Fibroblast of skin of abdomen (primary cell): ENCODE data around the gene NDST1.

Experiments used
- DNase-seq: peaks from one replicate; pipeline ENCODE4 v3.0.0-alpha.2; 2013

NDST1 gene

DNA sequence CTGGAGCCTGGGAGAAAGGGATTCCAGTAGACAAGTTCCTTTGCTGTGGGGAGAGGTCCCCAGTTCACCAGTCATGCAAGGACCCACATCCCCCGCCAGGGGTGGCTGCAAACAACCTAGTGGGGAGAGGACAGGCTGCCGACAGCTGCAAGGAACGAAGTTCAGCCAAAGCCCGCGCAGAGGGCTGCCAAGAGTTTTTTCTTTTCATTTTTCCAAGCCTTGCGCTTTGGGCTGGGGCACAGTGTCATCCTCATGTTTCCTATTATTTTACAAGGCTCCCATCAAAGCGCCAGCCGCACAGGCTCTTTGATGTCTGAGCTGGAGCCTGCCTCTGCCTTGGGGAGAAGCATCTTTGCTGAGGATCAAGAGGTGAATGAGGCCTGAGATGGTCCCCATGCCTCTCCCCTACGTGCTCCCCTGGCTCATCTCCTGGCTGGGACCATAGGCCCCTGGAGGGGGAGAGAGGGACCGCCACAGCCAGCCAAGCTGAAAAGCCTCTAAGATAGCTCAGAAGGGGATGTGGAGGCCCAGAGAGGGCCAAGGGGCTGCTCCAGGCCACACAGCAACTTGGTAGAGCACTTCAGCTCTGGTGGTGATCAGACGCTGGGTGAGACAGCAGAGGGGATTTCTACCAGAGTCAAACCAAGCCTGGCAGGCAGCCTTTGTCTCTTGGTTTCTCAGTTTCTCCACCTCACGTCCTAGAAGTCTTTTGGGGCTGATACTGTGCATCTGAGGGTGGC is 82.1 kb downstream of the NDST1 start:
- peak; percentile 73 for DNase-seq

DNA sequence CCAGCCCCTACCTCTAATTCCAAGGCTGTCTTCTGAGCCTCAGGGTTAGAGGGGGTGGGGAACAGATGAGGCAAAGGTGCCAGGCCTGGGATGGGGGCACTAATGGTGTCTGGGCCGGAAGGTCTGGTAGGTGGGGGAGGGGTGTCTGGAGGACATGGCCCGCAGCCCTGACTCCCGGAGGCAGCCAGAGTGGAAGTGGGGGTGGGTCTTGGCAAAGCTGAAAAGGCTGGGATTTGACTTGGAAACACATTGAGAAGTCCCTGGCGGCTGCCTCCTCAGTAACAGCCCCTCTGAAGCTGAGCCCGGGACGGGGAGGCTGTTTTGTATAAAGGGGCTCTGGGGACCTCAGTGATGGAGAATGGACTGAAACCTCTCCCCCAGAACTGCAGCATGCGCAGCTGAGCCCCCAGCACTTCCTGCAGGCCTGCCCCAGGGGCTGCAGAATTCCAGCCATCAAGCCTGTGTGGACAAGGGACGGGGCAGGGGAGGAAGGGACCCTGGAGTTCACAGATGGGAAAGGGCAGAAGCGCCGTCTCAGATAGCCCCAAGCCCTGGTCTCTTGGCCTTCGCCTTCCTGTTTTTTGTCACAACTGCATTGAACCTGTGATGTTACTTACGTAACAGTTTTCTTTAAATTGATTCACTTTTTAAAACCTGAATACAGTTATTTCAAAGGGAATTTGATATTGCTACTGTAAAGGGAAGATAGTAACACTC is 83.2 kb downstream of the NDST1 start:
- DNase-seq: peak; percentile 48

- no peak for DNase-seq
These were observed 85.7 kb downstream of the NDST1 start for GRCh38 chr5:150593593-150593992.

DNA sequence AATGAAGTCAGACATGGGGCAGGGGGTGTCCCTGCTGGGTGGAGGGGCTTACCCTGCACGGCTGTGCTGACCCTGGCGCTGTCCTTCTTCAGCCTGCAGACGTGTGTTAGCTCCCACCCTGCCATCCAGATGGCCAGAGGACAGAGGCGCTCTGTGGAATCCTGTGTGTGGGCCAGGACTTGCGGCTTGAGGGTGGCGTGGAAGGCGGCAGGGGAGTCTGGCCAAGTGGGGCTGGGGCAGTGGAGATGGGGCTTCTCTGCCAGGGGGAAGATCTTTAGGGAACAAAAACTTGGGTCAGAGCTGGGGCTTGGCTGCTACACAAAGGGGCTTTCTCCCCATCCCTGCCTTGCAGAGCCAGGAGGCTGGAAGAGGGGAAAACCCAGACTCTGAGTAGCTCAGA is 86.1 kb downstream of the NDST1 start:
- no peak for DNase-seq

DNA sequence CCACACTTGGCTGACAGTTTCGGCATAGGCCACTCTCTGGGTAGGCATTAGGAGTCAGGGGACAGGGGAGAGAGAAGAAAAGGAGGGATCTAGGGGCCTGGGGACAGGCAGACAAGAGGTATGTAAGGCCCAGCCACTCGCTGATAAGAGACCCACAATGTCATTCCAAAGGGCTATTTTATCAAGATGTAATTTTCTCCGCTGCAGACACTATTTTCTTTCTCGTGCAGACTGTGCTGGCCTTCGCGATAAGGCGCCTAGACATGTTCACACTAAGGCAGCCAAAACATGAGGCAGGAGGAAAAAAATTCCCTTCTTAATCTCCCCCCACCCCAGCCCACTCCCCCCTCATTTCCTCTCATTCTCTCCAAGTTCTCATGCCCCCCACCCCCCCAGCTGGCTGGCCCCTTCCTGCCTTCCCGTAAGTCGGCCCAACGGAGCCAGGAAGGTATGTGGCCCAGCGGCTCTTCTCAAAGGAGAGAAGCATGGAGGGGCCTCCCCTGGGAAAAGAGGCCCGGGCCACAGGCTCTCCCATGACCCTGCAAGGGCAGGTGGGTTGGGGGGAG is 87.6 kb downstream of the NDST1 start:
- peak; percentile 78 for DNase-seq

DNA sequence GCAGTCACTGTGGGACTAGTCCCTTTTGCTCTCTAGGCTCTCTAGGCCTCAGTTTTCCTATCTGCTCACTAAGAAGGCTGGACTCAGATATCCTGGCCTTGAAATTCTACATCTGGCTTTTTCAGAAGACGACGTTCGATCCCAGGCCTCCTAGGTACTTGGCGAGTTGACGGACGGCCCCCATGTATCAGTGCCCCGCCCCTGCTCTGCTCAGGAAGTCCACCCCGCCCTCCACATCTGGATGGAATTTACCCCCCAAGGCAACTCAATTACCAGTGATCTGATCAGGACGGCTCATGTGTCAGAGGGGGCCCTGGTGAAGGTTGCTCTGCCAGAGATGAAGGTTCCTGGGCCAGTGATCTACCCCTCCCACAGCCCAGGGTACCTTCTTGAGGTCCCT is 88.4 kb downstream of the NDST1 start:
- peak; percentile 61 for DNase-seq

- DNase-seq: no peak
These were observed 88.9 kb downstream of the NDST1 start for GRCh38 chr5:150596826-150597225.

- no peak for DNase-seq
These were observed 90.1 kb downstream of the NDST1 start for GRCh38 chr5:150598006-150598405.

DNA sequence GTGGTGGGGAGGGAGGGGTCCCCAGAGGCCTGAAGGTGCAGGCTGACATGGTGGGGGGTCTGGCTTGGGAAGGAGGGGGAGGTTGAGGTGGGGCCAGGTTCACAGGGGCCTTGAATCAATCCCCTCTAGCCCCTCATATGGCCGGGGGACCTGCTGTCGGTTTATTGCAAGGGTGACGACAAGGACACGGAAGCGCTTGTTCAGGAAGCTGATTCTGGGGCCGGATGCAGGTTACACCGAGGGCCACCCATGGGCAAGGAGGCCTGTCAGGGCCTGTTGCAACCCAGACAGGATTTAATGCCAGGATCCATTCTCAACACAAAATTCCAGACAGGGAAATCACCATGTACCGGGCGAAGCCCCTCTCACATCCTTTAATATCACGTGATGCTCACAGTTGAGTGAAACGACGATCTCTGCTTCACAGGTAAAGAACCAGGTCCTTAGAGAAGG is 90.9 kb downstream of the NDST1 start:
- DNase-seq: no peak

DNA sequence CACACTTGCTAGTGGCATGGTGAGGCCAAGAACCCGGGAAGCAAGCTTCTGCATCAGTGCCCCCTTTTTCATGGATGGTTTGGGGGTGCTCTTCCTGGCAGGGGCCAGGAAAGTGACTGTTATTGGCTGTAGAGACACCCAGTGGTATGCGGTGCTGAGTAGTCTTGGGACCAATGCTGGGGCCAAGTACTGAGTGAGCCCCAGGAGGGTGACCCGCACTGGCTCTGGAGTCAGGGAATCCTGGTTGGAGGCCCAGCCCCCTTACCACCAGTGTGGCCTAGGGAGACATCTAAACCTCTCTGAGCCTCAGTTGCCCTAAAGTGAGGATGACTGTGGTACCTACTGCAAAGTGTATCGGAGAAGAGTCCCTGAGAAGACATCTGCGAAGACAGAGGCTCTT is 91.3 kb downstream of the NDST1 start:
- no peak for DNase-seq

DNA sequence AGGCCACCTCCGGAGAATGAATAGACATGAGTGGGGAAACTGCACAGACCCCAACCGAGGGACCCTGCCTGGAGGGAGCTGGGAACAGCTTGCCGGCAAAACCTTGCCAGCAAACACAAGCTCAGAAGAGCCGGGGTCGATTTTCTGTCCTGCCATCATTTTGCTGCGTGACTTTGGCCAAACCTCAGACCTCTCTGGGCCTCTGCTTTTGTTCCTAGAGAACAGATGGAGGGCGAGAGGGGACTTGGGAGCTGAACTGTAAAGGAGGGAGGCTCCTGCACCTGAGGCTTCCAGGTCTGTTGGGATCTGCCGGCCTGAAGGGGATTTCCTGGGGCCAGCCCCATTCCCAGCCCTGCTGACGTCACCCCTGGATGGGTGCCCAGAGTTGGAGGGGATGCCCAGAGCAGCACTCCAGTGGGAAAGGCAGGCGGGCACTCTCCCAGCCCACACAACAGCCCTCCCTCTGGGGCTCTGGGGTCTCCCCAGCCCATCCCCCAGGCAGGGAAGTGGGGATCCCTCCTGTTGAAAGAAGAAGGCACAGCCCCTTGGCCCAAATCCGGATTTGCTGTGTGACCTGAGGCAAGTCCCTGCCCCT is 92.1 kb downstream of the NDST1 start:
- DNase-seq: peak; percentile 79

GRCh38 chr5:150600616-150601490 is 92.9 kb downstream of the NDST1 start:
- DNase-seq: peak; percentile 44

GRCh38 chr5:150601491-150602345 is 93.8 kb downstream of the NDST1 start:
- no peak for DNase-seq

GRCh38 chr5:150603052-150603451 is 95.1 kb downstream of the NDST1 start:
- no peak for DNase-seq

DNA sequence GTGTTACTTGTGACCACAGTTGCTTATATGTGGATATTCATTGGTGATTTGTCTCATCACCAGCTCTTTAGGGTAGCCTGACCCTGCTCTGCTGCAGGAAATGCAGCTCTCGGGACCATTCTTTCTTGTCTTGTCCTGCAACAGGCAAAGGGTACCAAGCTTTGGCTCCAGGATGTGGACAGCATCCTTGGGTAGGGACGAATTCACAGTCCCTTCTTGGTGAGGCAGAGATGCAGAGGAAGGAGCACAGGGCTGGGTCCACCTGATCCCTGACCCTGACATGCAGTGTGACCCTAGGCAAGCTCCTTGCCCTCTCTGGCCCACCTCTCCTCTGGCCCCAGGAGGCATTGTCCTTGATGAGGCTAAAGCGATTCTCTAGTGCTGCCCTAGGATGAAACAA is 95.6 kb downstream of the NDST1 start:
- DNase-seq: no peak

GRCh38 chr5:150604010-150604409 is 96.1 kb downstream of the NDST1 start:
- no peak for DNase-seq

GRCh38 chr5:150604894-150605440 is 97.0 kb downstream of the NDST1 start:
- no peak for DNase-seq

DNA sequence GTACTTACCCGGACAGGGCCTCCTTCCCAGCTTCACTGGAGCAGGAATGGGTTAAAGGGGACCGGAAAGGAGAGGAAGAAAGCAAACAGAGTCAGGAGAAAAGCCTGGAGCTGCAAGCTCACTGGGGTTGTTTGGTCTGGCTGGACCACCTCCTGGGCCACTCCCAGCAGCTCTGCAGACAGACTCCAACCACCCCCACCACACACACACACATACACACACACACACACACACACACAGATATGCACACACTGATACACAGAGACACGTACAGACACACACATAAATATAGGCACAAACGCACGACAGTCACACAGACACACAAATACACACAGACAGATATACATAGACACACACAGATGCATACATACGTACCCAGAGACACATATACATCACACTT is 97.6 kb downstream of the NDST1 start:
- no peak for DNase-seq

DNA sequence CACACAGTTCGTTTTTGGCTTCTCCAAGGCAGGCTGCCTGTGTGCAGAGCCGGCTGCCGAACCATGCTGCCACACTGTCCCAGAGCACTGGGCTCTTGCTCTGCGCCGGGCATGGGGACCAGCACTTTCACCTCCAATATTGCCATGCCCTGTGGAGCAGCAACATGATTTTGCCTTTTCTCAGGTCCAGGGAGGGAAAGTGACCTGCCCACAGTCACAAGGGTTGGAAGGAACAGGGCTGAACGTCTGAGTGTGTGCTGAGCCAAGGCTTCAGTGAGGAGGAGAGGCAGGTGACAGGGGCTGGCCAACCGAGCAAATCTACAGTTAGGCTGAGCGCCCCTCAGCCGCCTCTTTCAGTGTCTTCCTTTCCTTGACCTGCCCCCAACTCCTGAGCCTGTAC is 98.5 kb downstream of the NDST1 start:
- DNase-seq: no peak

- DNase-seq: no peak
These were observed 99.2 kb downstream of the NDST1 start for GRCh38 chr5:150607105-150607504.
